GM10266 (cell line): ENCODE data around the gene HOXB8.

Experiments
- DNase-seq: peaks from one replicate; pipeline ENCODE4 v3.0.0; 2012; ENCODE audit errors: extremely low spot score
- TF ChIP-seq, protein P1 (sequence below): IDR thresholded peaks from 2 replicates; pipeline ENCODE4 v1.5.1; 2012; ENCODE audit warnings: mild to moderate bottlenecking, low read depth; ENCODE audit not compliant: control insufficient read depth, insufficient read depth; ENCODE audit errors: missing control alignments

Gene HOXB8

DNA sequence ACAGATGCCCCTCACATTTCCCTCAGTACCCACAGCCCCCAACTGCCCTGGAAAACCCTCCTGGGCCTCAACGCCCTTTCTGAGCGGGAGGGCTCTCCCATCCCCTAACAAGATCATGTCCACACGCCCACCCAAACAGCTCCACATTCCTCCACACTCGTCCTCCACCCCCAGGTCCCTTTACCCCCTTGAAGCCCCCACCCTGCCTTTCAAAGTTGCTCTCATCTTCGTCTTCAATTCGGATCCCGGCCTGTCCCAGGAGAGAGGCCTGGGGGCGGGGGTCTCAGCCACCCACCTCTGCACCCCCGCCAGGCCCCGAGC is 51.3 kb downstream of the HOXB8 start:
- TF ChIP-seq, protein P1, sequence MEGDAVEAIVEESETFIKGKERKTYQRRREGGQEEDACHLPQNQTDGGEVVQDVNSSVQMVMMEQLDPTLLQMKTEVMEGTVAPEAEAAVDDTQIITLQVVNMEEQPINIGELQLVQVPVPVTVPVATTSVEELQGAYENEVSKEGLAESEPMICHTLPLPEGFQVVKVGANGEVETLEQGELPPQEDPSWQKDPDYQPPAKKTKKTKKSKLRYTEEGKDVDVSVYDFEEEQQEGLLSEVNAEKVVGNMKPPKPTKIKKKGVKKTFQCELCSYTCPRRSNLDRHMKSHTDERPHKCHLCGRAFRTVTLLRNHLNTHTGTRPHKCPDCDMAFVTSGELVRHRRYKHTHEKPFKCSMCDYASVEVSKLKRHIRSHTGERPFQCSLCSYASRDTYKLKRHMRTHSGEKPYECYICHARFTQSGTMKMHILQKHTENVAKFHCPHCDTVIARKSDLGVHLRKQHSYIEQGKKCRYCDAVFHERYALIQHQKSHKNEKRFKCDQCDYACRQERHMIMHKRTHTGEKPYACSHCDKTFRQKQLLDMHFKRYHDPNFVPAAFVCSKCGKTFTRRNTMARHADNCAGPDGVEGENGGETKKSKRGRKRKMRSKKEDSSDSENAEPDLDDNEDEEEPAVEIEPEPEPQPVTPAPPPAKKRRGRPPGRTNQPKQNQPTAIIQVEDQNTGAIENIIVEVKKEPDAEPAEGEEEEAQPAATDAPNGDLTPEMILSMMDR = no peak
- DNase-seq = no peak

DNA sequence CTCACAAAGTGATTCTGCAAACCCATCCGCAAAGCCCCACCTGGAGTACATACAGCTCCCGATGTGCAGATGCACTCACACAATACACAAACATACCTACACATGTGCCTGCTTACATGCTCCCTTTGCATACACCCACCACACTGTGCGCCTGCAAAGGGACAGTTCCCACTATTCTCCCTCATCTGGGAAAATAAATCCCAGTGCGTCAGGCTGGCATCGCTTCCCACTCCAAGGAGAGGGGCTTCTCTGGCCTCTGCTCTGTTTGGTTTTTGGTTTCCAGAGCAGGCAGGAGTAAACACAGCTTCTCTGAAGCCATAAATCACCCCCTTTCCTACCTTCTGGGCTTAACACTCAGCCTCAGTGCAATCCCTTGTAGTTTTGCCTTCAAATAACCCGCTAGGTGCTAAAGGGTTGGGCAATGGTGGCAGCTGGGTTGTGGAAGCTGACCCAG is 51.7 kb downstream of the HOXB8 start:
- no peak for DNase-seq
- TF ChIP-seq, protein P1 = no peak

DNA sequence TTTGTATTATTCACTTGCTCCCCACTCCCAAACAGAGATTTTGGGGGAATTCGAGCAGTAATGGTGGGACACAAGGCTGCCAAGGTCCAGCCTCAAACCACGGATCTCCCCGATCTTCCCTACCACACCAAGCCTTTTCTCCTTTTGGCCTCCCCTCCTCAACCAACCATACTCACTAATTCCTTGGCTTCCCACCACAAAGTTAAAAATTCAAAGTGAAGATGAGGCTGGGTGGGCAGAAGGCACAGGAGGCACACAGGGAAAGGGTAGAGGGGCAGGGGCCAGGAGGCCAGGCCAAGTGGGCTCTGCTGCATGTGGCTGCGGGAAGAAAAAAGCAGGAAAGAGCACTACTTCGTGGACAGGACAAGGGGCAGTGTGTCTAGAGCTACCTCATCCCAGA is 52.2 kb downstream of the HOXB8 start:
- DNase-seq = no peak
- TF ChIP-seq, protein P1 = no peak
